Measurements from ENCODE around the gene CASP6. TPM values are rescaled to one million over a fixed set of nuclear protein-coding genes. Genes with fewer than 3 reads are reported as not detected.

CASP6 gene
- total RNA-seq, 1 donor, result 9.3 TPM

DNA sequence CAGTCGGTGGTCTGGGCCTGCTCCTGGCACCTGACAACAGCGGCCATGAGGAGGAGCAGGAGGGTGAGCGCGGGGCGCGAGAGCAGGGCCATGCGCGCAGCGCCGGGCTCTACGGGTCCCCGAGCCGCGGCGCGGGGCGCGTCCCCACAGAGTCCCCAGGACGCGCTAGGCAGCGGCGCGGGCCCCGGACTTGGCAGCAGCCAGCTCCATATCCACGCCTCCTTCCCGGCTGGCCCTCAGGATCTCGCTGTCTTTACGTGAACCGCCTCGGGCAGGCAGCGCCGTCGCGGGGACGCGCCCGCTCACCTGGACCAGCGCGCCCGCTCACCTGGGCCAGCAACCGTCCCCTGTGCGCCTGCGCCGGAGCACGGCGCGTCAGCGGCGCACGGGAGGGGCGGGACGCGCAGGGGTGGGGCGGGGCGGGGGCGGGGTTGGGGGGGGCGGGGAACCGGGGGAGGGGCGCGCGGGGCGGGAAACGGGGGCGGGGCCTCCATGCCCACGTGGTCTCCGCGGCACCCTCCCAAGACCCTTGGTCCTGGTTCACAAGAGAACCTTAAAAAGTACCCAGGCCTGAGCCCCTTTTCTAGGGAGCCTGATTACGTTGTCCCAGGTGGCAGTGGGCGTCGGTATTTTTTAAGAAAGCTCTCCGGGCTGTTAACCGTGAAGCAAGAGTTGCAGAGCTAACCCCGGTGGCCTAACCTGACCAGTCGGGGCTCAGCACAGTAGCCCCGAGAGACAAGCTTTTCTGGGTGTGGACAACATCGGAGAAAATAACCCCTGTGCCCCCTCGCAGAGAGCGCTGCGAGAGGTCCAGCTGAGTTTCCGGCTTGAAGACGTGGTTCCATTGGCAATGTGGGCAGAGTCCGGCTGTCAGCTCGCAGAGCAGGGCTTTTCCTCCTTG, 26.7 kb upstream of the CASP6 start, which contains the start of gene PLA2G12A:
Gene PLA2G12A, minus strand, starts transcription at position 353 of the 901 bp plus-strand sequence. Its CDS starts 261 bp downstream, at position 92.
- H3K4me1 ChIP-seq (ENCODE audit: insufficient read depth, low read length), result peaks cover 7% of the 10 kb centered on the region
- H3K9me3 ChIP-seq (ENCODE audit: low read depth, low read length), result no peaks in the 10 kb centered on the region
- no peaks in the 10 kb centered on the region for H3K27me3 ChIP-seq (ENCODE audit: insufficient read depth, low read length)
- H3K4me3 ChIP-seq (ENCODE audit: low read length), result peak within 1 kb of the TSS; percentile 73

DNA sequence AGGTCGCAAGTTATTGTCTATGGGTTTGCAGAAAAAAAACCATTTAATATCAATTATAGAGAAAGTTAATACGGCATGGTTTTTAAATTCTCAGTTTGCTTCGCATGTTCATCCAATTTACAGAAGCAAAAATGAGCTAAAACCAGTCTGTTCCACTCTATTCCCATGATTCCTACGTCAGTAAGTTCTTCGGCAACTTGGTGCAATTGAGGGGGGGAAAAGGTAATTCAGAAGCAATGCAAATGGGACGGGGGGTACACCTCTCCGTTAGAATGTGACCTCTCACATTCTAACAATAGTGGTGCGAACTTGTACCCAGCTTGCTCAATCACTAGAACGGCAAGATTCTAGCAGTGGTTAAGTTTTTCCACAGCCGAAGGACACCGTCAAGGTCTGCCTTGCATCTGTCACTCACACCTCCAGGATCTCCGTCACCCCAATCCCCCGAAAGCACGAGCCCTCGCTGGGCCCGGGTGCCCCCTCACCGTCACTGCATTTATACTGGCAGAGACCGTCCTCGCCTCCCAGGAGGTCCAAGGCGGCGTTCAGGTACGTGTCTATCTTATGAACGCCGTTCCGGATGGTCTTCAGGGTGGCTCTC, 26.0 kb upstream of the CASP6 start:
- H3K27me3 ChIP-seq (ENCODE audit: insufficient read depth, low read length), result no peaks in the 10 kb centered on the region
- H3K4me1 ChIP-seq (ENCODE audit: insufficient read depth, low read length), result peaks cover 7% of the 10 kb centered on the region
- no peaks in the 10 kb centered on the region for H3K9me3 ChIP-seq (ENCODE audit: low read depth, low read length)
- peak overlapping the region; percentile 73 for H3K4me3 ChIP-seq (ENCODE audit: low read length)

DNA sequence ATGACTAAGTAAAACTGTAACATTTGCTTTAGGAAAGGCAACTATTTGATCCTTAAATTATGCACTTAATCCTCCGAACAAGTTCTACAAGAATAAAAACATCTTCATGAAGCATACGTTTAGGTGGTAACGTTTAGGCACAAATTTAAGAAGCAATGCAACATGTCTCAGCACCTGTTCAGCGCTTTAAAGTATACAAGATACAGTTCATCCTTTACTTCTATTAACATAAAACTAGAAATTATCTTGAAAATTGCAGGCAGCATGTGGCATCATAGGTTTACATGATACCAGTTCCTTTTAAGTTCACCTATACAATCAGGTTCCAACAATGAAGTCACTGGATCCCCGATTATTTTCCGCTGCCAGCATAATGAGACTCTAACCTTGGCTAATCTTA, 25.1 kb upstream of the CASP6 start:
- no peaks in the 10 kb centered on the region for H3K27me3 ChIP-seq (ENCODE audit: insufficient read depth, low read length)
- no peaks in the 10 kb centered on the region for H3K9me3 ChIP-seq (ENCODE audit: low read depth, low read length)
- peaks cover 7% of the 10 kb centered on the region for H3K4me1 ChIP-seq (ENCODE audit: insufficient read depth, low read length)
- H3K4me3 ChIP-seq (ENCODE audit: low read length), result no peak overlapping the region

DNA sequence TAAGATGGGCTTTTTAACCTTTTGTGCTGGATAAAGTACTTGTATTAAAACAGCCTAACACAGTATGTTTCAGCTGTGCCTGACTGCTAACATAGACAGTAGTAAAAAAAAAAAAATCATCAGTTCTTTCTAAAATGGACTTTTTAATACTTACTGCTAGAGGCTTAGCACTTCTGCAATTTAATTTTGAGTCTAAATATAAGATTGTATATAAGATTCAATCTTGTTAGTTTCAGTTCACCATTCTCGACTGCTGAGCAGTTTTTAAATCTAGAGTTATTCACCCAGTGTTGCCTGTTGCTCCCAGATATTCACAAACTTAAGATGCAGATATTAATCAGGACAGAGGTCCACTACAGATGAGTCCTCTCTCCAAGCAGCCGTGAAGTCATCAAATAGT, 19.9 kb upstream of the CASP6 start:
- Histone ChIP-seq H3K9me3 (ENCODE audit: low read depth, low read length) (no peaks in the 10 kb centered on the region), H3K27me3 (ENCODE audit: insufficient read depth, low read length) (no peaks in the 10 kb centered on the region), H3K4me3 (ENCODE audit: low read length) (no peak overlapping the region), H3K4me1 (ENCODE audit: insufficient read depth, low read length) (no peaks in the 10 kb centered on the region)

DNA sequence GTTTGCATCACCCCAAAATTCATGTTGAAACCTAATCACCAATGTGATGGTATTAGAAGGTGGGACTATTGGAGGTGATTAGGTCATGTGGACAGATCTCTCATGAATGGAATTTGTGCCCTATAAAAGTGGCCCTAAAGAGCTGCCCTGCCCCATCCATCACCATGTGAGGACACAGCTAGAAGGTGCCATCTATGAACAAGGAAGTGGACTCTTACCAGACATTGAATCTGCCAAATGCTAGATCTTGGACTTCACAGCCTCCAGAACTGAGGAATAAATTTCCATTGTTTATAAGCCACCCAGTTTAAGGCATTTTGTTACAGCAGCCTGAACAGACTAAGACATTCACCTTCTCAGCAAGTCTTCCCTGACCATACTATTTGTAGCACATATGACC, 19.1 kb upstream of the CASP6 start:
- Histone ChIP-seq H3K4me1 (ENCODE audit: insufficient read depth, low read length) (no peaks in the 10 kb centered on the region), H3K27me3 (ENCODE audit: insufficient read depth, low read length) (no peaks in the 10 kb centered on the region), H3K4me3 (ENCODE audit: low read length) (no peak overlapping the region), H3K9me3 (ENCODE audit: low read depth, low read length) (no peaks in the 10 kb centered on the region)

DNA sequence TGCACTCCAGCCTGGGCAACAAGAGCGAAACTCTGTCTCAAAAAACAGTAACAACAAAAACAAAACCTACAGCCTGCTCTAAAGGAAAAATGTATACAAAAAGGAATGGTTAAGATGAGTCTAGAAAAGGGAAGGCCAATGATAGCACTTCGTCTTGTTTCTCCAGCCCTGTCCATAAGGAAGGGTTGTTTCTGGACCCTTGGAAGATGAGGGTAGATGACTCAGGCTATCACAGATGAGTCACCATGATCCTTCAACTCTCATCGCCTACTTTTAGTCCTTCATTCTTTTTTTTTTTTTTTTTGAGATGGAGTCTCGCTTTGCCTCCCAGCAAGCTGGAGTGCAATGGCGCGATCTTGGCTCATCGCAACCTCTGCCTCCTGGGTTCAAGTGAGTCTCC, 17.8 kb upstream of the CASP6 start:
- Histone ChIP-seq H3K9me3 (ENCODE audit: low read depth, low read length) (no peaks in the 10 kb centered on the region), H3K27me3 (ENCODE audit: insufficient read depth, low read length) (no peaks in the 10 kb centered on the region), H3K4me3 (ENCODE audit: low read length) (no peak overlapping the region), H3K4me1 (ENCODE audit: insufficient read depth, low read length) (no peaks in the 10 kb centered on the region)

DNA sequence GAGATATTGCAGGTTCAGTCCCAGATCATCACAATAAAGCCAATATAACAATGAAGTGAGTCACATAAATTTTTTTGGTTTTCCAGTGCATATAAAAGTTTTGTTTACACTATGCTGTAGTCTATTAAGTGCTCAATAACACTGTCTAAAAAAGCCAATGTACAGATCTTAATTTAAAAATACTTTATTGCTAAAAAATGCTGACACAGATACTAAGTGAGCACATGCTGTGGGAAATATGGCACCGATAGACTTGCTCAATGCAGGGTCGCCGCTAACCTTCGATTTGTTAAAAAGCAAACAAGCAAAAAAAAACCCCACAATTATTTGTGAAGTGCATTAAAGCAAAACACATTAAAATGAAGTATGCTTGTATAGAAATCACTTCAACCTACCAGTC, 16.4 kb upstream of the CASP6 start:
- Histone ChIP-seq H3K4me3 (ENCODE audit: low read length) (no peak overlapping the region), H3K9me3 (ENCODE audit: low read depth, low read length) (no peaks in the 10 kb centered on the region), H3K4me1 (ENCODE audit: insufficient read depth, low read length) (no peaks in the 10 kb centered on the region), H3K27me3 (ENCODE audit: insufficient read depth, low read length) (no peaks in the 10 kb centered on the region)

DNA sequence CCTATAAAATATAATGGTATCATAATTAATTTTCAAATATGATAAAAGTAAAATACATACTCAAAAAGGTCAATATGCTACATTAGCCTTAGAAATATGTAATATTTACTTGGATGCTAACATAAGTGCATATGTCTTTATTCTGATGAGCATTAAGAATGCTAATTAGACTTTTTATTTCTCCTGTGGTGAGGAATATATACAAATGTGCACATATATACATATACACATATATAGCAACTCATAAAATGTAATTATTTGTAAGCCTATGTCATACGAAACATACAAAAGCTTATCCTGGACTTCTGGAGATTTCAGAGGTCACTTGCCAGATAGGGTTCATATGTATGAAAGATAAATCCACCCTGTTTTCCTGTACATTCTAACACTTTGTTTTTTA, 15.5 kb upstream of the CASP6 start:
- Histone ChIP-seq H3K27me3 (ENCODE audit: insufficient read depth, low read length) (no peaks in the 10 kb centered on the region), H3K4me1 (ENCODE audit: insufficient read depth, low read length) (no peaks in the 10 kb centered on the region), H3K9me3 (ENCODE audit: low read depth, low read length) (no peaks in the 10 kb centered on the region), H3K4me3 (ENCODE audit: low read length) (no peak overlapping the region)

DNA sequence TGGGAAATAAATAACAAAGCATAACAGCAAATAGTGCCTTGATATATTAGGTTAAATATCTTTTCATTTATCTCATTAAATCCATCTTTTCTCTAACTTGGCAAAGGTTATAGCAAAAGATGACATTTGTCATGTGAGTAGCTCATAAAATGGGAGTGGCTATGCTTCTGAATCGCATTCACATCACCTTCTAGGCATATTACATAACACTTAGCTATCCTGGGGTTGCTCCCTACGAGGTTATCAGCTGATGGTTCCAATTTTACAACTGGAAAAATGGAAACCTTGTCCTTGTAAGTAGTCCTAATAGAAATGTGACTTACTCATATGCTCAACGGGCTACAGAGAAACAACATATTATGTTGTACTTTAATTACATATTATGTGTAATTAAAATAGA, 10.3 kb upstream of the CASP6 start:
- H3K9me3 ChIP-seq (ENCODE audit: low read depth, low read length), result no peaks in the 10 kb centered on the region
- H3K4me3 ChIP-seq (ENCODE audit: low read length), result no peak overlapping the region
- H3K4me1 ChIP-seq (ENCODE audit: insufficient read depth, low read length), result no peaks in the 10 kb centered on the region
- H3K27me3 ChIP-seq (ENCODE audit: insufficient read depth, low read length), result no peaks in the 10 kb centered on the region

DNA sequence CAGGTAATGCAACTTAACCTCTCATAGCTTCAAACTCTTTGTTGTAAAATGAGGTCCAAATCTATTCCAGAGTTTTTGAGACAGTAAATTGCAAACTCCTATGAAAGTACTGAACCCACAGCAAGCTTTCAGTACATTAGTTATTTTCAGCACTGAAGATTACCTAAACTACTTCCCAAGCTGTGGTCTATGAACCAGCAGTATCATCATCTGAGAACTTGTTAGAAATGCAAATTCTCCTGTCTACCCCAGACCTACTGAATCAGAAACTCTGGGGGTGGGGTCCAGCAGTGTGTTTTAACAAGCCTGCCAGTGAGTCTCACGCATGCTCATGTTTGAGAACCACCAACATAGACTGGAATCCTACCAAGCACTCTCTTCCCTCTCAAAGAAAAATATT, 5.7 kb upstream of the CASP6 start:
- Histone ChIP-seq H3K27me3 (ENCODE audit: insufficient read depth, low read length) (no peaks in the 10 kb centered on the region), H3K9me3 (ENCODE audit: low read depth, low read length) (no peaks in the 10 kb centered on the region), H3K4me1 (ENCODE audit: insufficient read depth, low read length) (peaks cover 4% of the 10 kb centered on the region), H3K4me3 (ENCODE audit: low read length) (no peak overlapping the region)

DNA sequence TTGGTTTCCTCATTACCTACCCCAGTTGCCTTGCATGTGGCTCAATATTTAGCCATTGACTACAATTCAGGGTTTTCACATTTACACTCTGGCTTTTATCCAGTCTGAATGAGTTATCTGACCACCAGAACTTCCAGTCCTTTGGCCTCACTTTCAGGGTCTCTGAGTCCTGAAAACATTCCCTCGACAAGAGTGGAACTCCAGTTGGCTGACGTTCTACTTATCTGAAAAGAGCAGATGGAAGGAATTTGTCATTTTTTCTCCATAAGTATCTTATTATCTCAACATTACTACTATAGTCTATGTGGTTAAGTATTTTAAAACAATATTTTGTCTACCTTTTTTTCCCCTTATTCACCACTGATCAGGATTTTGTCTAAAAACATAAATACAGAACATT, 5.2 kb upstream of the CASP6 start:
- no peak overlapping the region for H3K4me3 ChIP-seq (ENCODE audit: low read length)
- no peaks in the 10 kb centered on the region for H3K9me3 ChIP-seq (ENCODE audit: low read depth, low read length)
- peaks cover 10% of the 10 kb centered on the region for H3K4me1 ChIP-seq (ENCODE audit: insufficient read depth, low read length)
- no peaks in the 10 kb centered on the region for H3K27me3 ChIP-seq (ENCODE audit: insufficient read depth, low read length)

DNA sequence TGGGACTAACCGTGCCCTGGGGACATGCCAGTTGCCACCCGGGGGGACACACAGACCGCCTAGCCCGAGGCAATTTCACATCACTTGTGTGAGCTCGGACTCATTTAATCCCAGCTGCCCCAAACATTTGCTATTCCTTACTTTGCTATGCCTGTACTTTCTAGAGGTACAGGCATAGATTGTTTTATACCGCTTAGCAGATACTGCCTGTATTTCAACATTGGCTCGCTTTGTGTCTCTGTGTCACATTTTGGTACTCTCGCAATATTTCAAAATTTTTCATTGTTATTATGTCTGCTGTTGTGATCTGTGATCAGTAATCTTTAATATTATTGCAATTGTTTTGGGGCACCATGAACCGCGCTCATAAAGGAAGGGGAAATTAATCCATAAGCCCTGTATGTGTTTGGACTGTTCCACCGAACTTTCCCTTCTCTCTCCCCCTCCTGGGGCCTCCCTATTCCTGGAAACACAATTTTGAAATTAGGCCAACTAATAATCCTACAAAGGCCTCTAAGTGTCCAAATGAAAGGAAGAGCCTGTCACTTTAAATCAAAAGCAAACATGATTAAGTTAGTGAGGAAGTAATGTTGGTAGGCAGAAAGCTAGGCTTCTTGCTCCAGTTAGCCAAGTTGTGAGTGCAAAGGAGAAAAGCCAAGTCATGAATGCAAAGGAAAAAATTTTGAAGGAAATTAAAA, 568 bp upstream of the CASP6 start:
- Histone ChIP-seq H3K9me3 (ENCODE audit: low read depth, low read length) (no peaks in the 10 kb centered on the region), H3K4me1 (ENCODE audit: insufficient read depth, low read length) (peaks cover 23% of the 10 kb centered on the region), H3K4me3 (ENCODE audit: low read length) (peak overlapping the region; percentile 60), H3K27me3 (ENCODE audit: insufficient read depth, low read length) (no peaks in the 10 kb centered on the region)

DNA sequence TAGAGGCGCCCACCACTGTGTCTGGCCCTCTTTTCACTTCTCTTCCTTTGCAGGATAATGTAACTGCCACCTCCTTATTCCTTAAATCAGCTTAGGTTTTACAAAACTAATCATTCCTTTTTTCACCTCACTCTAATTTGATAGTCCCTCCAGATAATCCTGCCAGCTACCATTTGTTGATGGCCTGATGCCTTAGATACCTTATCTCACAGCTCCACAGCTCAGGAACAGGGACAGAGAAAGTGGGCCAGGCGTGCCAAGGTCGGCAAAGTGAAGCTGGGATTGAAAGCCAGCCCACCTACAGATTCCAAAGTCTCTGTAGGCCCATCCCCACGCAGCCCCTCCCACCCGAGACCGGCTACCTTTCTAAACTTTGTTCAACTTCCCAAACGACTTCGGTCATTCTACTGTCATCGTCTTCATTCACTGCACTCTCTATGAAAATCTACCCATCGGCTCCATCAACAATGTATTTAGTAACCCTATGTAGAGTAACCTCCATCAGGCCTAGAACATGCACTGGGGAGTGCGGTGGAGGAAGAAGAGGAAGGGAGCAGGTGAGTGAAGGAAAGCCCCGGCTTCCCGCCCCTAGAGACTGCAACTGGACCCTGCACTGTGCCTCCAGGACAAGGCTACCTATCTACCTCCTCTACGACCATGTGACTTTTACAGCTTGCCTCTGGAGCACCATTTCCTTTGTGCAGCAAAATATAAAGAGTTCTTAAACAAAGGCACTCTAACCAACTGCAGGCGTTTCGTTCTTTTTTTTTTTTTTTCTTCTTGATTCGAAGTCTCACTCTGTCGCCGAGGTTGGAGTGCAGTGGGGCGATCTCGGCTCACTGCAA, 1.5 kb downstream of the CASP6 start:
- no peaks in the 10 kb centered on the region for H3K9me3 ChIP-seq (ENCODE audit: low read depth, low read length)
- no peaks in the 10 kb centered on the region for H3K27me3 ChIP-seq (ENCODE audit: insufficient read depth, low read length)
- peak overlapping the region; percentile 60 for H3K4me3 ChIP-seq (ENCODE audit: low read length)
- H3K4me1 ChIP-seq (ENCODE audit: insufficient read depth, low read length), result peaks cover 23% of the 10 kb centered on the region

DNA sequence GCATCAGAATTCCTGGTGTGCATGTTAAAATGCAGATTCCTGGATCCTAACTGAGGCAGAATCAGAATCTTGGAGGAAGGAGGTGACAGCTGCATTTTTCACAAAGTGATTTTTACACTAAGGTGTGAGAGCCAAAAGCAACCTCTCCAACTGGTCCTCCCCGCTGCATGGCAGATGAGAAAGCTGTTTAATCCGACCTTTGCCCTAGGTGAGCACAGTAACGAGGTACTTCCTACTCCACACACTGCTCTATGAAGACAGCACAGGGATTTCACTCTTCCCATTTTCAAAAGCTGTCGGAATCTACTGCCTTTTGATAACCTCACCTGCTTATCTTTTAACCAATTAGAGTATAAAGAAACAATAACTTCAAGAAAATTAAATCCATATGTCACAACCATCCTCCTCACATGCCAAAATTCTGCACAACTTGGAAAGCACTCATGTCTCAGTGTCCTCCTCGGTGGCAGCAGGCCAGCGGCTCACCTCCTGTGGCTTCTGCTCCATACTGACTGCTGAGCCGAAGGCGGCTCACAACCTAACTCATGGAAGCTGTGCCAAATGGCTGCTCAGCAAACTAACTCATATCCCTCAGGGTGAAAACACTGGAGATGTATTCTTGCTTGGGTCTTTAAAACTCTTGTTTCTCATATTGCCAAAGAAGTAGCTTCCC, 3.6 kb downstream of the CASP6 start:
- peaks cover 23% of the 10 kb centered on the region for H3K4me1 ChIP-seq (ENCODE audit: insufficient read depth, low read length)
- H3K4me3 ChIP-seq (ENCODE audit: low read length), result no peak overlapping the region
- H3K27me3 ChIP-seq (ENCODE audit: insufficient read depth, low read length), result no peaks in the 10 kb centered on the region
- H3K9me3 ChIP-seq (ENCODE audit: low read depth, low read length), result no peaks in the 10 kb centered on the region
